SK-N-MC (cell line): ENCODE results near the gene LSM14A.
"Not testable (repeated sequence)": the region's sequence is repeated elsewhere in the genome, so short reads cannot be mapped to it uniquely, and the experiment has no call there.

ENCODE experiments used
- EZH2 ChIP-seq: fragments of 200-600 bp; sonication (generic); IDR thresholded peaks from one replicate; pipeline ENCODE4 v1.6.1; 2017; ENCODE audit warnings: antibody characterized with exemption
- FOXP2 ChIP-seq: optimal IDR thresholded peaks from 2 replicates; pipeline ENCODE3; 2011; ENCODE audit warnings: mild to moderate bottlenecking, moderate library complexity; ENCODE audit not compliant: insufficient read depth; ENCODE audit errors: extremely low read length, control extremely low read depth
- POLR2AphosphoS5 ChIP-seq: IDR thresholded peaks from 2 replicates; pipeline ENCODE4 v1.6.1; 2012; ENCODE audit warnings: mild to moderate bottlenecking, low read depth, low read length, borderline replicate concordance

- TF ChIP-seq POLR2AphosphoS5, EZH2, FOXP2: not testable (repeated sequence)
These were observed 33.0 kb downstream of the LSM14A start for GRCh38 chr19:34205324-34205723.
